HG03025 (cell line): ENCODE data around the gene COA5.
"Not testable (repeated sequence)": the region's sequence is repeated elsewhere in the genome, so short reads cannot be mapped to it uniquely, and the experiment has no call there.

ENCODE experiments used
- ATAC-seq: cut with Tn5 transposase; IDR thresholded peaks from one replicate; pipeline ENCODE4 v1.9.1; 2021; ENCODE audit warnings: mild to moderate bottlenecking, moderate library complexity; ENCODE audit not compliant: unreplicated experiment, low FRiP score

The COA5 gene

DNA sequence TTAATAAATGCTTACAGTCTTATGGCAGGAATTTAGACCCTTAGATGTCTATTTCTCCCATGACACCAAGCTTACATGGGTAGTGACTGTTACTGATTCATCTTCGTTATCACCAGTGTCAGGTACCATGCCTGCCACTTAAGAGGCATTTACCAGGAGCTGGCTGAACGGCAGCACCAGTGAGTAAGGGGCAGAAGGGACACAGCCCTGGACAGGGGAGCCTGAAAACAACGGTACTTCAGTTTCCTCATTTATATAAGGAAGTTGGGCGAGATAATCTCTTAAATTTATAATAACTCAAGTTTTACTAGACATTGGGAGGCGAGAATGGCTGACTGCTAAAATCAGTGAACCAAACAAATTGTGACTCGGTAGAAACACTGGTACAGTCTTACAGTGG is 1.2 kb downstream of the COA5 start:
- ATAC-seq, result no peak

DNA sequence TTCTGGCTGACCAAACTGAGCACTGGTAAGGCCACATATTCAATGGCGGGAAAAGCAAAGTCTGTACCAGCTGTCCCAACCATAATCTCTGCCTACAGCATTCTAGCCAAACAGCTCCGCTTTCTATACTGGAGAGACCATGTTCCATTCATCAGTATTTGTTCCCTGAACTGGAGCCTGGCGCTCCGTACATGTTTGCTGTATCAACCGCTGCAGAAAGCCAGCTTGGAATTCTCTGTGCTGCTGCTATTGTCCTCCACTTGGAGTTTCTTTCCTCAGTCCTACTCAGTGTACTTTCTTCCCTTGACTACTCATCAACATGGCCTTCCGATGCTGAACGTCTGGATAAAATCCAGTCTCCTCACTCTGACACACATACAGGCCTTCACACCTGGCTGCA is 1.9 kb downstream of the COA5 start:
- ATAC-seq, result no peak

DNA sequence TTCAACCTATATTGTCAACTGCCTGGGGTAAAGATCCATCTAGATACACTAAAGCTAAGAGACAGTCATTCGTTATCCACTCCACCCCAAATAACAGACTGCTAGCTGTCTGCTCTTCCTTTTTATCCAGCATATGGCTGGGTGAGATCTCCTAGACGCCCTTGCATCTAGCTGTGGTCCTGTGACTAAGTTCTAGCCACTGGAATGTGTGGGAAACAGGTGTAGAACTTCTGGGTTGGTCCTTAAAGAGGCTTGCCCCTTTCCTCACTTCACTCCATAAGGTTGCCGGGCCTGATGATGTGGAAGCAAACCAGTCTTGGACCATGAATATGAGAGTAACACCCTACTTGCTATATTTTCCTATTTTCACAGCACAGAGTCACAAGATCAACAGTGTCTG is 3.2 kb downstream of the COA5 start:
- no peak for ATAC-seq

- no peak for ATAC-seq
Observed at GRCh38 chr2:98604547-98604946, 3.8 kb downstream of the COA5 start.

DNA sequence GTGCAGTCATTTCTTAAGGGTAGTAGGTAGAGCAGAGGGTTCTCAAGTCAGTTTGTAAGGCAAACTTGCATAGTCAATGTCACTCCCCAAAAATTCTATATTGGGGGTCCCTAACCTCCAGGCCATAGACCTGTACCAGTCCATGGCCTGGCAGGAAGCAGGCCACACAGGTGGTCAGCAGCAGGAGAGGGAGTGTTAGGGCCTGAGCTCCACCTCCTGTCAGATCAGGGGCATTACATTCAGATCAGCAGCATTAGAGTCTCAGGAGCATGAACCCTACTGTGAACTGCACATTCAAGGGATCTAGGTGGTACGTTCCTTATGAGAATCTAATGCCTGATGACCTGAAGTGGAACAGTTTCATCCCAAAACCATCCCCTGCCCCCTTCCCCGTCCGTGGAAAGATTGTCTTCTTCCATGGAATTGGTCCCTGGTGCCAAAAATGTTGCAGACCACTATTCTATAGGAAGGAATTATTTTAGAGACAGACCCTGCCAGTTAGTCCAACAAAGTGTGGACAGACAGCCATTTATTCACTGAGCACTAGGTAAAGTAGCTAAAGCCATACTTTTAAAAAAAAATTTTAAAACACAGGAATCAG is 6.7 kb downstream of the COA5 start:
- ATAC-seq, result no peak

DNA sequence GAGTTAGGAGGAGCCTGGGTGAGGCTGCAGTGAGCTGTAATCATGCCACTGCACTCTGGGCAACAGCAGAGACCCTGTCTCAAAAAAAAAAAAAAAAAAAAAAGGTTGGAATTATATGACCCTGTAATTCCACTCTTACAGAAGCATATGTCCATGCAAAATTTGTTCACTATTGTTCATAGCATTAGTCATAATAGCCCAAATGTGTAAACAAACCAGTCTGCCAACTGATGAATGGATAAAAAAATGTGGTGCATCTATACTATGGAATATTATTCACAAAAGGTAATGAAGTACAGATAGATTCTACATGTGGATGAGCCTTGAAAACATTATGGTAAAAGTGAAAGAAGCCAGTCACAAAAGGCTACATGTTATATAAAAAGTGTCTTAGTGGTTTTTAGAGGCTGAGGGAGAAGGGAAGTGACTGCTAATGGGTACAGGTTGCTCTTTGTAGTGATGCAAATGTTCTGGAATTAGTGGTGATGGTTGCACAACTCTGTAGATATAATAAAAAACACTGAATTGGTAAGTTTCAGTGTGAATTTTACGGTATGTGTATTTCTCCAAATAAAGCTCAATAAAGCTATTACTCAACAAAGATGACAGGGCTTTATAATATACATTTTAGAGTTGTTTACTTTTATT is 9.4 kb downstream of the COA5 start:
- ATAC-seq, result no peak

DNA sequence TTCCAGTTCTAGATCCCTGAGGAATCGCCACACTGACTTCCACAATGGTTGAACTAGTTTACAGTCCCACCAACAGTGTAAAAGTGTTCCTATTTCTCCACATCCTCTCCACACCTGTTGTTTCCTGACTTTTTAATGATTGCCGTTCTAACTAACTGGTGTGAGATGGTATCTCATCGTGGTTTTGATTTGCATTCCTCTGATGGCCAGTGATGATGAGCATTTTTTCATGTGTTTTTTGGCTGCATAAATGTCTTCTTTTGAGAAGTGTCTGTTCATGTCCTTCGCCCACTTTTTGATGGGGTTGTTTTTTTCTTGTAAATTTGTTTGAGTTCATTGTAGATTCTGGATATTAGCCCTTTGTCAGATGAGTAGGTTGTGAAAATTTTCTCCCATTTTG is 13.6 kb downstream of the COA5 start:
- not testable (repeated sequence) for ATAC-seq

DNA sequence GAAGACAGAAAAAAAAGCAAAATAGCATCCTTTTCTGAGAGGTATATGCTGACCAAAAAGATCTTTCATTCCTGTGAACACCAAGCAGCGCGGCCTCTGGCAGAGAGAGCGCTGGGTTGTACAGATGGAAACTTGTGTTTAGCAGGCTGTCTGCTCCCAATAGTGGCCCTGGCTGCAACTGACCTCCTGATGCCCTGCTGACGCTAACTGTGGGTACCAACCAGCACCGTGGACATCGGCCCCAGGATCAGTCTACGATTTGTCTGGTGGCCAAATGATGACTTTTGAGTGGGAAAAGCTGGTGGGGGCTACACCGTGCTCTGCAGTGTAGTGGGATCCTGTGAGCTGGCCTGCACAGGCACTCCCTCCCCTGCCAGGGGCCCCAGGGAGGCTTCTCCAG is 15.7 kb downstream of the COA5 start:
- ATAC-seq, result no peak

DNA sequence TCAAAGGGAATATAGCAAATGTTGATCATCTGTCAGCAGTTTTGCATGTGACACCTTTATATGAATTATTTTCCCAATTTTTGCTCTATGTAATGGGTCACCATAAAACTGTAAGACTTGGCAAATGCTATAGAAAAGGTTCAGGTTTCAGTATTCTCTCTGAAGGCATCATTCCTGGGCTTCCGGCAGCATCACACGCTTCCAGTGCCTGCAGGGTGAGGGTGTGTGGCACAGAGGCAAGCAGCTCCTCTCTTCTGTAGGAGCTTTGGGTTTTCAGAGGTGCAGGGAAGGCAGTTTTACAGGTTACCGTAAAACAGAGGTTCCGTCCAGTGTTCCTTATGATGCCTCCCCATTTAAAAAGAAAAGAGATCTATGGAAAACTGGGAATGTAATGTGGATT is 18.8 kb downstream of the COA5 start:
- ATAC-seq, result no peak

DNA sequence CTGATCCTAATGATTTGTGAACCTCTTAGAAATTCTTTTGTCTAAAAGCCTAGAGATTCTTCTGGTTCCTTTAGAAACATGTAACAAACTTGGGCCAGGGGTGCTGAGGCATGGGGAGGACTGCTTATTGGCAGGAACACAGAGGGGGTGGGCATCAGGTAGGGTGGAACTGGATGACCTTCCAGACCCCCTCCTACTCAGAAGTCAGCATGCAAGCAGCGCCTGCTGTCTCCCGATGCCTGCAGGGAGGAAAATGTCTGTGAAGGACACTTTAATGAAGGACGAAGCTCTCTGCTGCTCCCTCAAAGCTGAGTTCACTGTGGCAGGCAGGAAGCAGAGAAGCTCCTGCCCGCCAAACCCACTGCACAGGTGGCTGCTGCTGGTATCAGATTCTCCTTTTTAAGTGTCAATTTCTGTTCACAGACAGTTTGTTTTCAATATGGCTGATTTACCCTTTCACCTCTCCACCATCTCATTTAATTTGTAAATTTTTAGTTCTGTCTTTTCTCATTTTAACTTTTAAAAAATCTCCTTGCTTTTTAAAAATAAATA is 19.4 kb downstream of the COA5 start:
- no peak for ATAC-seq

DNA sequence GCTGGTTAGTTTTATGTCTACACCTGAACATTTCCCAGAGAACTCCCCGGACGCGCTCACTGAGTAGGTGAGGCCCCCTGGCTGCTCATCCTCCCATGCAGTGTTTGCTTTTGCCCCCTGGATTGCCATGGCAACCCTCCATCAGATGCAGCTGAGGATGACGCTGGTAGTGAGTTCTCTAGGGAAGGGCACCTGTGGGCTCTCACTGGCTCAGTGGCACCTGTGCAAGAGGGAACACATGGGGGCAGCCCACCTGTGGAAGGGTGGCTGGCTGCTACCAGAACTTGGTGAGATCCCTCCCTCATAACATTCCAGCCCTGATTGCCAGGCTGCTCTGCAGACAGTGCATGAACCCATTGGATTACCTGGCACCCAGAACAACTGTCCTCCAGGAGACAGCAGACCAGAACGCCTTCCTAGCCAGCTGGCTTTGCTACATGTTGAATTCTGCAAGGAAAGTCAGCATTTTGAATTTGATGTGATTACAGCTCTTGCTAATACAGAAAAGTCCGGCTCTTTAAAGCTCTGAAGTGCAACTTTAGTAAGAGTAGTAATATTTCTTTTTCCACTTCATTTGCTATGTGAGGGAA is 21.7 kb downstream of the COA5 start:
- ATAC-seq, result no peak

DNA sequence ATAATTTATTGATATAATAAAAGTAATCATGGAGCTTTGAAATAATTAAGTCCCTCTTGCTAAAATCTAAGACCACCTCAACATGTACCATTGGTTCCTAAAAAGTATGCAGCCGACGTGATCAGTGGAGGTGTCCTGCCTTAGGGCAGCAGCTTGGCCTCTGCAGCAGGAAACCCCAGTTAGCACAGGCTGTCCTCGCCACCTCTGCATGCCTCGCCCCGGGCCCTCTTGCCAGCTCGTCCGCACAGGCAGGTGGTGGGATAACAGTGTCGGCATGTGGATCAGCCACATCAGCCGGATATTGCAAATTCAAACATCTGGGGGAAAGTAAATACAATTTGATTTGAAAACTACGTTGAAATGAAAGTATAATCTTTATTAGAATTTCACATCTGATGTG is 22.9 kb downstream of the COA5 start:
- no peak for ATAC-seq

DNA sequence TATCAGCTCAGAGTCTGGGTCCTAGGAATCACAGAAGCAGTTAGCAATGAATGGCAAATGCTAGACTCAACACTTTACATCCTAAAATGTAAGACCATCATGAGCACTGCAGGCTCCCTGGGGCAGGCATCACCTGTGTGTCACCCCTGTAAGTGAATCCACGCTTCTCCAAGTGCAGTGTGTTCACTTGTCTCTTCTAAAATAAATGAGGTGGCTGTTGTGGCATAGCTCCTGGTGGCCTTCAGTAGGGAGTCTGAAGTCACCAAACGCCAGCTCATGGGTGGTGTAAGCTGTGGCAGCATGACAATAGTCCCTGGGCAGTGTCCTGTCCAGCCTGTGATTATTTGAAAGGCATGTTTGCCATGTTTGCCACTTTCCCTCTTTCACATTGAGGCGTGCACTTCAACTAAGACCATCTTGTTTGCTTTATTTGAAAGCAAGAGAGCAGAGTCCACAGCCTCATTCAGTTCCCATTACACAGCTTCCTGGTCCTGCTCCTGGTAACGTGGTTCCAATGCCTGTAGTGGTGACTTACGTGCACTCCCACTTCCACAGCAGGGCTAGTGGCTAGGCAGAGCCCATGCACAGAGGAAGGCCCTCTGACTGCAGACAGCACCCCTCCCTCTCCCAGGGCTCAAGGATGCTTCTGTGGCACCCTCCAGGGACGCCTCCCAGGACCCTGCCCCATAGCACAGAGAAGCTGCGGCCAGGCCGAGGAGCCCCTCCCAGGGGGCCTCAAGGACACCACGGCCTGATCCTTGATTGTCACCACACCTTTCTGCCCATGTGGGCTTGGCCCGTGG is 24.3 kb downstream of the COA5 start:
- ATAC-seq, result no peak

DNA sequence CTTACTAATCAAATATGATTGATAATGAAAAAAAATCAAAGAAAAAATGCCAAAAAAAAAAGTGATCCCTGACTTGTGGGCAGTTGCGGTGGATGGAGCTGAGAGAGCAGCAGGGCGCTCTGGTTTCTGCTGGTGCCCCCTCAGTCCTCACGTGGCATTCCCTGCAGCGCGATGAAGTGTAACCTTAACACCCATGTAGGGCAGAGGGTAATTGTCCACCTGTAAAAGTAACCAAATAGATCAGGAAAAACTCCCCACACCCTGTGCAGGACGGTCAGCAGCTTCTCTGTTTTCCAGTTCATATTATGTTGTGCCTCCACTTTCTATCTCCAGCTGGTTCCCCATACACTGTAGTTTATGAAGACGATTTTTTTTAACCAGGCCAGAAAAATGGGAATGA is 25.0 kb downstream of the COA5 start:
- ATAC-seq, result no peak

DNA sequence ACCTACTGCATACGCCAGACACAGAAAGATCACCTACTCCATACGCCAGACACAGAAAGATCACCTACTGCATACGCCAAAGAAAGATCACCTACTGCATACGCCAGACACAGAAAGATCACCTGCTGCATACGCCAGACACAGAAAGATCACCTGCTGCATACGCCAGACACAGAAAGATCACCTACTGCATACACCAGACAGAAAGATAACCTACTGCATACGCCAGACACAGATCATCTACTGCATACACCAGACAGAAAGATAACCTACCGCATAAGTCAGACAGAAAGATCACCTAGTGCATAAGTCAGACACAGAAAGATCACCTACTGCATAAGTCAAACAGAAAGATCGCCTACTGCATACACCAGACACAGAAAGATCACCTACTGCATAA is 25.8 kb downstream of the COA5 start:
- ATAC-seq, result no peak

DNA sequence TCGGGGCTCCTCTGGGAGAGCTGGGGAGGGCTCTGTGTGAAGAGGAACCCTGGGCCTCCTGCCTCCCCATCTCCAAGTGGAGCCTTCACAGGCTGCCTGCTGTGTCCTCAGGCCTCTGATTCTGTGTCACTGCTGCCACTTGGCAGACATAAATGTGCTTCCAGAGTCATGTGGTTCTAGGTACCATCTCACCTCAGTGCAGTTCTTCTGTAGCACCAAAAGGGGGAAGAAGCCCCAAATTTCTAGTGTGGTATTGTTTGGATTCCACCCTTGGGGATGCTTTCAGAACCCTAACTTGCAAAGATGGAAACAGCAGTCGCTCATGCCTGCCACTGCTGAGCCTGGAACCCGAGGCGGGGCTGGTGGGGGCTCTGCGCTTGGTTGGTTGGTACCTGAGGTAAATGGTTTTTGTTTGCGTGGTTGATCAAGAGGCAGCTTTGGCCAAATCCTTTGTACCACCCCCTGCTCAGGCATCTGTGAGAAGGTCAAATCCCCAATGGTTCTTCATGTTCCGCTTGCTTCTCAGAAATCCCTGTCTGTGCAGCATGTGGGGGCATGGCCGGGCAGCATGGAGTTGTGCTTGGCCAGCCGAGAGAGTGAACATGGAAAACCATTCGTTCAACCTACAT is 27.5 kb downstream of the COA5 start:
- ATAC-seq, result no peak

DNA sequence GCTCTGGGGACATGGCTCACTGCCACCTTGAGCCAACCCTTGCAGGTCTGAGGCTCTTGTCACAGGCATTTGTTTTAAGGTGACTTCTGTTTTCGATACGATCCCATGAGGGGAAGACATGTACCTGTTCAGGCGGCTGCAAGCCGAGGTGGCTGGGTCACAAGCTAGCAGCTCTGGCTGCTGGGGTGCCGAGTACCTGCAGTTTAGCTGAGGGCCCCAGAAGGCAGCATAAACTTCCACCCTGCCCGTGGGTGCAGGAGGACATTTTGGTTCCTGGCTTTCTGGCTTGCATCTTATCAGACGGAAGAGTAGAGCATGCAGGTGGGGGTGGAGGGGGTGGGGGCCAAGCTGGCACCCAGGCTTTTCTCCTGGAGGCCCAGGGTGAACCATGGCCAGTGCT is 28.4 kb downstream of the COA5 start:
- ATAC-seq, result no peak

GRCh38 chr2:98578231-98578630 is 30.1 kb downstream of the COA5 start:
- ATAC-seq, result no peak

DNA sequence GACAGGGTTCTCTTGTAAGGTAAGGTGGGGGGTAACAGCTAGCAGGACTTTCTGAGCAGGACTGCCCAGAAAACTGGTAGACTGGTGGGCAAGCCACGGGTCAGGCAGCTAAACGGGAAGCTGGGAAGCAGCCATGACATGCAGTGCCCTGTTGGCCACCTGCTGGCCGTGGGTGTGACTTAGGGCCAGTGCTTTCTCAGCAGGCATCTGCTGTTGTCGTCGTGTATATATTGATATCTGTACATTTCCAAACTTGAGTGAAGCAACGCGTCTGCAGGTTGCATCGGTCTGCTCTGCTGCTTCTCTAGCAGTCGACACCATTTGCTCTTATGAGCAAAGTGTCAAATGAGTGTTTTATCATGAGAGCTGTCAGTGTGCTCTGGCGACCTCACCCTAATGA is 31.0 kb downstream of the COA5 start:
- no peak for ATAC-seq

DNA sequence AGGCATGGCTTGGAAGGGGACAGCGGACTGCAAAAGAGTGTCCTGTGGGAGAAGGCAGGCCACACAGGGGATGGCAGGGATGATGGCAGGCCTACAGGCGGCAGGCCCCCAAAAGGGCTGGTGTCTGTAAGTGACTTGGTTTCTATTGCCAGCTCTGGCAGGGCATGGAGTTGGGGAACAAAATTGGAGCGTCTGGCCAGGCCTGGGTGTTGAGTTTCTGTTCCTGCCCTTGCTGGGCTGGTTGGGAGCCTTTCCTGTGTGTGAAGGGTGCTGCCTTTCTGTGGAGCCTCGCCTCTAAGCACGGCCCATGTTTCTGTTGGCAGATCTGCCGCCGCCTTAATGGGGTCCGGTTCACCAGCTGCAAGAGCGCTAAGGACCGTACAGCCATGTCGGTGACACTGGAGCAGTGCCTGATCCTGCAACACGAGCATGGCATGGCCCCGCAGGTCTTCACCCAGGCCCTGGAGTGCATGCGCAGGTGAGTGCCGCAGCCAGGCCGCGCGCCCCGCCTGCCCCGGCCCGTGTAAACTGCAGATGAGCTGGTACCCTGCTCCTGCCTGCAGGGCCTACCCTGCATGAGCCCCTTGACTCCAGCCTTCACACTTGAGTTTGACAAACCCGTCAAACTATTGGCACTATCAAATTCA is 31.5 kb downstream of the COA5 start:
- no peak for ATAC-seq
